IMR-90 (cell line): ENCODE measurements around the gene AK1.

Experiments
- BHLHE40 ChIP-seq: fragments of 150-350 bp; IDR thresholded peaks from 2 replicates; pipeline ENCODE4 v1.6.1; 2016; ENCODE audit warnings: mild to moderate bottlenecking, low read depth, low read length
- CEBPB ChIP-seq: IDR thresholded peaks from 2 replicates; pipeline ENCODE4 v1.6.1; 2012; ENCODE audit warnings: low read depth, low read length, improper control_type of control experiment
- MAFK ChIP-seq: IDR thresholded peaks from 2 replicates; pipeline ENCODE4 v1.6.1; 2012; ENCODE audit warnings: low read depth, low read length, improper control_type of control experiment
- MAZ ChIP-seq: IDR thresholded peaks from 2 replicates; pipeline ENCODE4 v1.6.1; 2012; ENCODE audit warnings: low read depth, mild to moderate bottlenecking, low read length, improper control_type of control experiment, moderate library complexity, borderline replicate concordance
- MXI1 ChIP-seq: IDR thresholded peaks from 2 replicates; pipeline ENCODE4 v1.6.1; 2012; ENCODE audit warnings: low read depth, mild to moderate bottlenecking, low read length, moderate library complexity, borderline replicate concordance
- POLR2A ChIP-seq: IDR thresholded peaks from 2 replicates; pipeline ENCODE4 v1.6.1; 2012; ENCODE audit warnings: mild to moderate bottlenecking, low read depth, low read length
- RCOR1 ChIP-seq: IDR thresholded peaks from 2 replicates; pipeline ENCODE4 v1.6.1; 2012; ENCODE audit warnings: mild to moderate bottlenecking, low read length, improper control_type of control experiment; ENCODE audit not compliant: insufficient replicate concordance
- RFX5 ChIP-seq: IDR thresholded peaks from 2 replicates; pipeline ENCODE4 v1.8.0; 2012; ENCODE audit warnings: low read depth, mild to moderate bottlenecking, low read length, moderate library complexity
- TF ChIP-seq, protein P1 (sequence below): conservative IDR thresholded peaks from 2 replicates; pipeline ENCODE4 v1.5.1; 2012; ENCODE audit warnings: mild to moderate bottlenecking, low read depth, low read length, improper control_type of control experiment
- TF ChIP-seq, protein P2 (sequence below): fragments of 150-350 bp; IDR thresholded peaks from 2 replicates; pipeline ENCODE4 v1.6.1; 2017; ENCODE audit warnings: mild to moderate bottlenecking, antibody characterized with exemption, low read length, low read depth

DNA sequence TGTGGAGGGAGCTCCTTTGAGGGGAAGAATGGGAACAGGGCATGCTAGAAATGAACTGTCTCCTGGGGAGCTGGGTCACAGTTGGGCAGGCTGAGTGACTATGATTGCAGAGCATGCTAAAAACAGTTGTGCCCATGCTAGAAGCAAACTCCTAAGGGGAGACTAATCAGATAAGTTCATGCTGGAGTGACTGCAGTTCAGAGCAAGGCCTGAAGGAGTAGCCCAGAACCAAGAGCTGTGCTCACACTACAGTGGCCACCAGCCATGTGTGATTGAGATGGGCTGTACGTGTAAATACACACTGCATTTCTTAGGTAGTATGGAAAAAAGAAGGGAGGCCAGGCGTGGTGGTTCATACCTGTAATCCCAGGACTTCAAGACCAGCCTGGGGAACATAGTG is 10.3 kb upstream of the AK1 start:
- no peak for TF ChIP-seq MAFK
- TF ChIP-seq, protein P1, sequence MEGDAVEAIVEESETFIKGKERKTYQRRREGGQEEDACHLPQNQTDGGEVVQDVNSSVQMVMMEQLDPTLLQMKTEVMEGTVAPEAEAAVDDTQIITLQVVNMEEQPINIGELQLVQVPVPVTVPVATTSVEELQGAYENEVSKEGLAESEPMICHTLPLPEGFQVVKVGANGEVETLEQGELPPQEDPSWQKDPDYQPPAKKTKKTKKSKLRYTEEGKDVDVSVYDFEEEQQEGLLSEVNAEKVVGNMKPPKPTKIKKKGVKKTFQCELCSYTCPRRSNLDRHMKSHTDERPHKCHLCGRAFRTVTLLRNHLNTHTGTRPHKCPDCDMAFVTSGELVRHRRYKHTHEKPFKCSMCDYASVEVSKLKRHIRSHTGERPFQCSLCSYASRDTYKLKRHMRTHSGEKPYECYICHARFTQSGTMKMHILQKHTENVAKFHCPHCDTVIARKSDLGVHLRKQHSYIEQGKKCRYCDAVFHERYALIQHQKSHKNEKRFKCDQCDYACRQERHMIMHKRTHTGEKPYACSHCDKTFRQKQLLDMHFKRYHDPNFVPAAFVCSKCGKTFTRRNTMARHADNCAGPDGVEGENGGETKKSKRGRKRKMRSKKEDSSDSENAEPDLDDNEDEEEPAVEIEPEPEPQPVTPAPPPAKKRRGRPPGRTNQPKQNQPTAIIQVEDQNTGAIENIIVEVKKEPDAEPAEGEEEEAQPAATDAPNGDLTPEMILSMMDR, result 0 out of 2 replicates have a peak, but pooled peaks have one; percentile 14
- TF ChIP-seq CEBPB, result no peak
- no peak for TF ChIP-seq RCOR1
- no peak for TF ChIP-seq POLR2A
- no peak for TF ChIP-seq MXI1
- TF ChIP-seq BHLHE40, result no peak
- TF ChIP-seq, protein P2, sequence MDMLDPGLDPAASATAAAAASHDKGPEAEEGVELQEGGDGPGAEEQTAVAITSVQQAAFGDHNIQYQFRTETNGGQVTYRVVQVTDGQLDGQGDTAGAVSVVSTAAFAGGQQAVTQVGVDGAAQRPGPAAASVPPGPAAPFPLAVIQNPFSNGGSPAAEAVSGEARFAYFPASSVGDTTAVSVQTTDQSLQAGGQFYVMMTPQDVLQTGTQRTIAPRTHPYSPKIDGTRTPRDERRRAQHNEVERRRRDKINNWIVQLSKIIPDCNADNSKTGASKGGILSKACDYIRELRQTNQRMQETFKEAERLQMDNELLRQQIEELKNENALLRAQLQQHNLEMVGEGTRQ, result no peak
- no peak for TF ChIP-seq RFX5
- no peak for TF ChIP-seq MAZ
